HCT116 (cell line): ENCODE data around the gene ZC3H7A.

Experiments used
- CTCF ChIP-seq, 3 experiments: fragments of 200-600 bp in 1 of 3; sonication (generic) in 1 of 3; IDR thresholded peaks in 2 of 3; conservative IDR thresholded peaks in 1 of 3; 2 replicates each; pipeline ENCODE4 v1.5.1; 2012 to 2017; ENCODE audit warnings: low read depth in 2 of 3, low read length in 2 of 3, antibody characterized with exemption in 1 of 3, borderline replicate concordance in 1 of 3, control low read depth in 1 of 3, mild to moderate bottlenecking in 1 of 3, mixed read lengths in 1 of 3, mixed run types in 1 of 3, moderate library complexity in 1 of 3; ENCODE audit not compliant: insufficient read depth in 1 of 3
- SRF ChIP-seq: IDR thresholded peaks from 2 replicates; pipeline ENCODE4 v1.6.1; 2012; ENCODE audit warnings: low read depth

- TF ChIP-seq CTCF (IDR thresholded peaks at IDR 0.05 in 2 of 3, conservative IDR thresholded peaks at IDR 0.05 in 1 of 3; ENCODE audit: borderline replicate concordance in 1 of 3, insufficient read depth in 1 of 3, low read depth in 2 of 3, low read length in 2 of 3) = no peak
- no peak for TF ChIP-seq SRF
These were observed 31.6 kb upstream of the ZC3H7A start for GRCh38 chr16:11828696-11829095.
